ENCODE measurements around the gene TSTD1. TPM values are rescaled to one million over a fixed set of nuclear protein-coding genes. Genes with fewer than 3 reads are reported as not detected.
"Not testable (repeated sequence)": the region's sequence is repeated elsewhere in the genome, so short reads cannot be mapped to it uniquely, and the experiment has no call there.

Gene TSTD1
- total and polyA plus RNA-seq, 2 of the 8 experiments (the other 6 are each of a cell fraction or from before 2014, with no cell fraction given): 60.9 to 314 TPM

GRCh38 chr1:161022432-161022831 is 16.3 kb downstream of the TSTD1 start:
- not testable (repeated sequence) for DNase-seq (ENCODE audit: low read depth in 1 of 2, low spot score in 2 of 2); H3K79me1 ChIP-seq (ENCODE audit: low read depth, low read length); H3K27me3 ChIP-seq (replicated peaks in 1 of 4; ENCODE audit: control insufficient read depth in 3 of 4, extremely low read depth in 1 of 4, insufficient read depth in 3 of 4, low read length in 3 of 4); H3K36me3 ChIP-seq (ENCODE audit: control insufficient read depth in 2 of 4, insufficient read depth in 4 of 4, low read length in 3 of 4); H3K23ac ChIP-seq (ENCODE audit: insufficient read length); H3K4ac ChIP-seq (replicated peaks; ENCODE audit: insufficient read length, low read depth, low read length); H2BK12ac ChIP-seq (ENCODE audit: low read depth, low read length); H2AK5ac ChIP-seq (ENCODE audit: low read depth, low read length); H3K4me2 ChIP-seq (ENCODE audit: insufficient read depth in 1 of 2, low read depth in 2 of 2, low read length in 2 of 2); H3K56ac ChIP-seq (replicated peaks; ENCODE audit: insufficient read length, low read depth, low read length); H3K27ac ChIP-seq (ENCODE audit: low read depth, low read length); H2BK5ac ChIP-seq (ENCODE audit: low read depth, low read length); H2BK15ac ChIP-seq (ENCODE audit: low read length); H3K18ac ChIP-seq (ENCODE audit: extremely low read depth, low read length); H4K91ac ChIP-seq (replicated peaks; ENCODE audit: insufficient read length, low read length); H3K14ac ChIP-seq (ENCODE audit: insufficient read length); FAIRE-seq; H4K8ac ChIP-seq (ENCODE audit: extremely low read depth, insufficient read depth, low read length); H3K9me3 ChIP-seq (ENCODE audit: insufficient read depth in 2 of 2, low read depth in 1 of 2, low read length in 1 of 2); H2BK20ac ChIP-seq (ENCODE audit: low read length); H4K5ac ChIP-seq (ENCODE audit: insufficient read length, low read depth, low read length); H3K4me3 ChIP-seq (ENCODE audit: extremely low read depth in 1 of 4, insufficient read depth in 2 of 4, low read depth in 3 of 4, low read length in 4 of 4); H2AFZ ChIP-seq (ENCODE audit: low read length); H2BK120ac ChIP-seq (replicated peaks; ENCODE audit: low read depth, low read length)
- ChIA-PET CTCF (ENCODE audit: partially characterized antibody) (interaction anchor here (0.7 to 3.5 kb wide), 6 partner anchors 11 to 69 kb away, joined by 3 to 26 read pairs (median 4); no protein-coding TSS in a partner anchor), POLR2A (ENCODE audit: partially characterized antibody) (interaction anchor here (0.6 to 3.9 kb wide), 6 partner anchors 13 to 117 kb away, joined by 3 to 50 read pairs (median 10); partner anchors contain the start of genes DEDD and TSTD1)
- 0 out of 7 replicates have a peak overlapping the region, but pooled peaks of 1 of the 4 experiments have one; percentile 4 for H3K9ac ChIP-seq (replicated peaks in 1 of 4; ENCODE audit: extremely low read depth in 1 of 4, low read depth in 3 of 4, low read length in 3 of 4)
- 84% methylated on average over 10 of the region's 12 CpGs; no CpG with 5 or more reads in 1 of the 2 experiments for WGBS, 2 experiments (ENCODE audit: extremely low coverage in 1 of 2, insufficient coverage in 1 of 2, insufficient read length in 1 of 2, insufficient replicate concordance in 2 of 2, low coverage in 1 of 2, low lambda C conversion rate in 2 of 2, missing lambda C conversion rate in 1 of 2)
- peaks cover 7 to 15% (median 12%) of the 10 kb centered on the region in 4 experiments for H3K4me1 ChIP-seq (replicated peaks in 1 of 4; ENCODE audit: control insufficient read depth in 3 of 4, insufficient read depth in 4 of 4, low read length in 3 of 4)
- H4K20me1 ChIP-seq (replicated peaks in 1 of 2; ENCODE audit: control insufficient read depth in 1 of 2, insufficient read depth in 2 of 2, low read length in 2 of 2): peaks cover 6 to 13% of the 10 kb centered on the region in 2 experiments
- peaks cover 22 to 34% of the 10 kb centered on the region in 2 experiments for H3K79me2 ChIP-seq (ENCODE audit: control insufficient read depth in 1 of 2, insufficient read depth in 2 of 2, low read length in 2 of 2)
- peaks cover 11% of the 10 kb centered on the region for H3K23me2 ChIP-seq (ENCODE audit: low read depth, low read length)

All from H1 (cell line).